HG03571 (cell line): ENCODE data around the gene ANKRD42.
"Not testable (repeated sequence)": the region's sequence is repeated elsewhere in the genome, so short reads cannot be mapped to it uniquely, and the experiment has no call there.

Experiments used
- ATAC-seq: cut with Tn5 transposase; IDR thresholded peaks from one replicate; pipeline ENCODE4 v1.9.1; 2021; ENCODE audit not compliant: unreplicated experiment

ANKRD42 gene

DNA sequence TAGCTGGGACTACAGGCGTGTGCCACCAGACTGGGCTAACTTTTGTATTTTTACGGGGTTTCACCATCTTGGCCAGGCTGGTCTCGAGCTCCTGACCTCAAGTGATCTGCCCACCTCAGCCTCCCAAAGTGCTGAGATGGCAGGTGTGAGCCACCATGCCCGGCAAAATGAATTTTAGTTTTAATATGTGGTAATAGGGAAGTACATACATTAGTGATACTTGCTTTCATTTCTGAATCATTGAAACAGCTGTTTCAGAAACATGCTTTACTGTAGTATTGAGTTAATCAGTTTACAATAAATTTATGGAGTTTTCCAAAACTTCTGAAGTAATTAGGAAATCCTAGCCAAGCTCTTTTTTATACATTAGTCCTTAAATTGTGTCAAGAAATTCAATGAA lies 21.0 kb upstream of the ANKRD42 start:
- no peak for ATAC-seq

- no peak for ATAC-seq
Measured at GRCh38 chr11:83174008-83174407, 19.5 kb upstream of the ANKRD42 start.

DNA sequence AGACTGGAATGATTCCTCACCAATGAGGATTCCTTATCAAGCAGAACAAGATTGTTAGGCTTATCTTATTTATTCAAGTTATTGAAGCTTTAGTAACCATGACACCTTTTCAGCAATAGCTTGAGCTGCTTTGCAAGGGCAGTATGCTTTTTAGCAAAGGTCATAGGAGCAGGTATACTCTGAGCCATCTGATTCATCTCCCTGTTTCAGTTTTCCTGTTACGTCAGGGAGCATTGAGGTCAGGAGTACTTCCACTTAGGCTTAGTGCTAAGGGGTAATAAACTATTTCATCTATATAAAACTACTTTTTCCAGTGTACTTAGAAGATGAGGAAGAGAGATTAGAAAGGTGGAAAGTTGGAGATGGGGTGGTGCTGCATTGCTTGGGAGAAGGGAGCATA lies 17.7 kb upstream of the ANKRD42 start:
- ATAC-seq, result no peak

GRCh38 chr11:83181815-83182214 lies 11.7 kb upstream of the ANKRD42 start:
- no peak for ATAC-seq

DNA sequence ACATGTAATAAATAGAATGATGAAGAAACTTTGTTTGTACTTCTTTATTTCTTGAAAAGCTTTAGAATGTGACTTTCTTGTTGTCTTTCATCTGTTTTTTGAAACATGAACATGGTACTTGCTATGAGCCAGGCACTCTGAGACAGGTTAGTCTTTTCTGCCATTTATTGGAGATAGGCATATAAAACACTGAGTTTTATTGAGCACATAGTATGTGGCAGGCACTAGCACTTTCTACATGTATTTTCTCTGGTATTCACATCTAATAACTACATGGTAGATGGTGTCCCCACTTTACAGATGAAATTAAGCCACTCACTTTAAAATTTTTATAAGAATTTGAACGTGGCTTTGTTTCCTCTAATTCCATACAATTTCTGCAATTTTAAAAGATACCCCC lies 7.7 kb upstream of the ANKRD42 start:
- ATAC-seq, result no peak

GRCh38 chr11:83187465-83187864 lies 6.0 kb upstream of the ANKRD42 start:
- no peak for ATAC-seq

DNA sequence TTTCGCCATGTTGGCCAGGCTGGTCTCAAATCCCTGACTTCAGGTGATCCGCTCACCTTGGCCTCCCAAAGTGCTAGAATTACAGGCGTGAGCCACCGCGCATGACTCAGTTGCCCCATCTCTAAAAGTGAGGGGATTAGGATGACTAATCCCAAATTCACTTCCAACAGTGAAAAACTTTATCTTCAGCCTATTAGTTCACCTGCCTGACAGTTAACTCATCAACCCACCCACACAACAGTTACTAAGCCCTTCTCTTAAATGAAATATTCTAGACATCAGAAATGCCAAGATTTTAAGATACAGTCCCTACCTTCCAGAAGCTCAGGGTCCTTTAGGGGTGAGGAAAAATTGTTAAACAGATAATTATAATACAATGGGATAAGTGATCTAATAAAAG lies 2.0 kb upstream of the ANKRD42 start:
- ATAC-seq, result no peak

DNA sequence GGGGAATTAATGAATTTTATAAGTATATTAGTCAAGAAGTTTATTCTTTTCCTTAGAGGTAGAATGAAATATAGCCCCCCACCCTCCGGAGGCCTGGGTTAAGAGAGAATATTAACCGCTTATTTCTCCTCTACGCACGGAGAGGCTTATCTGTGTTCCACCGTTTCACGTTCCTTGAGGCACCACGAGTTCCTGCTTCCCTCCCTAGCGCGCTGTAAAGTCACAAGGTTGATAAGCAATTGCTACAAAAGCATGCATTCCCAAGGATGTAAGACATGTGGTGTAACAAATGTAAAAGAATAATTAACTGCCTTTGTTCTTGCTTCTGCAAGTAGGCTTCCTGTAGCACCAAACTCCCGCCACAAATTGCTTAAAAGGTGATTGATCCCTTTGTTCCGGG lies 1.5 kb upstream of the ANKRD42 start:
- no peak for ATAC-seq

- ATAC-seq, result no peak
Measured at GRCh38 chr11:83192606-83193245, 786 bp upstream of the ANKRD42 start.

DNA sequence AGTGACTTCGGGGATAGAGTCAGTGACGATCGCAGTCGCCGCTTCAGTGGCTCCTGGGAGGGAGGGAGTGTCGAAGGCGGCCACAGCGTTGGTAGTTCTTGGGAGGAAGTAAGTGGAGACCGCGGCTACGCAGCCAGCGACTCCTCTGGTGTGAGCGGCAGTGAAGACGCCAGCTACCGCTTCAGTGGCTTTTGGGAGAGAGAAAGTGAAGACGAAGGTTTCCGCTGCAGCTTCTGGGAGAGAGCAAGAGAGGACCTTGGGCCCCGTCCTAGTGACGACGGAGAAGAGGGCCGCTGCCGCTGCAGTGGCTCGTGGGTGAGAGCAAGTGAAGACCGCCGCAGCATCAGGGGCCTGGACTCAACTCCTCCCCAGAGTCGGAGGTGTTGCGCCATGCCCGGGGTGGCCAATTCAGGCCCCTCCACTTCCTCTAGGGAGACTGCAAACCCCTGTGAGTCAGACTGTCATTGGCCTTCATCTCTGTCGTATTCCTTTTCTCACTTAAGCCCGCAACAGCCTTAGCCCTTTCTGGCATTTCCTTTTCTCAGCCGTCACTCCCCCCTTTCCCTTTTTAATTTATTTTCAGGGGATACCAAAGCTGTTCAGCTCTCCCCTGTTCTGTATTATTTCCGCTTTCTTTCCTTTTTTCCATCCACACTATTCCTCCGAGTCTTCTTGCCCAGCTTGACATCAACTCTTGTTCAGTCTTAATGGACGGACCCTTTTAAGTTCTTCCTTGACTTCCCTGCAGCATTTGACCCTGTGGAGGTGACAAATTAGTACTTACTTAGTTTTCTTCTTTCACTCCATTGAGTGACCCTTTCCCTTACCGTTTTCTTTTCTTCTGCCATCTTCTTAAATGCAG lies 1.0 kb downstream of the ANKRD42 start:
- peak; percentile 60 for ATAC-seq

DNA sequence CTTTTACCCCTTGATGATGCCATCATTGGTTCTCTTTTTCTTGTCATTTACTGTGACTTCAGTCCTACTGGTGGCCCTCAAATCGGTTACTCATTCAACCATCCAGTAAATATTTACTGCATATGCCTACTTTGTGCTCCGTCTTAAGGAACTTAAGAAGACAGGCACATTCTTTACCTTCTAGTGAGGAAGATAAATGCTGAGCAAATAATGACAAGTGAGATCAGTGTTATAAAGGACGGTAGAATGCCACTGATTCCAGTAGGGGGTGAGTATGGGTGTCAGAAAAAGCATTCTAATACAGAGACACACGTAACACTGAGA lies 1.6 kb downstream of the ANKRD42 start:
- ATAC-seq, result no peak

DNA sequence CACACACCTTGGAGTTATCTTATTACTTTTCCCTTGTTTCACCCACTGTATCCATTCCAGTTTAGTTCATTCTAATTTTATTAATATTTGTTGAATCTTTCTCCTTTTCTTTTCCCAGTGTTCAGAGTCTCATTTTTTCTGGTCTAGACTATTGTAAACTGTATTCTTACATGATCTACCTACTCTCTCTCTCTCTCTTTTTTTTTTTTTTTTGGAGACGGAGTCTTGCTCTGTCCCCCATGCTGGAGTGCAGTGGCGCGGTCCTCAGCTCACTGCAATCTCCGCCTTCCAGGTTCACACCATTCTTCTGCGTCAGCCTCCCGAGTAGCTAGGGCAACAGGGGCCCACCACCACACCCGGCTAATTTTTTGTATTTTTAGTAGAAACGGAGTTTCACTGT lies 2.1 kb downstream of the ANKRD42 start:
- ATAC-seq, result no peak

DNA sequence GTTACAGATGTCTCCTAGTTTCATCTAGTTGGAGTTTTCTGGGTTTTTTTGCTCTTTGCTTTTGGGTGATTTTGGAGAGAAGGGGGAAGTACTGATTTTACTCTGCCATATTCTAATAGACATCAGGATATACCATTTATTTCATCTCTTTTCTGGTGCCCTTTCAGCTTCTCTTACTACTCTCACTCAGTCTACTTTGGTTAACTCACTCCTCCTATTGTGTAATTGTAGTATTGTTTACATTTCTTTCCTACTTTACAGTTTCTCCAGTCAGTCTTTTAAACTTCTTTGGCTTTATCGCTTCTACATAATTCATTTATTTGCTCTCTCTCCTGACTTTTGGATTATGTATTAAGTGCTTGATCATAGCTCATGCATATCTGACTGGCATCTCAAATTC lies 6.5 kb downstream of the ANKRD42 start:
- no peak for ATAC-seq

- ATAC-seq, result no peak
Measured at GRCh38 chr11:83205608-83206185, 12.2 kb downstream of the ANKRD42 start.

GRCh38 chr11:83206221-83206620 lies 12.7 kb downstream of the ANKRD42 start:
- no peak for ATAC-seq

GRCh38 chr11:83206771-83207382 lies 13.4 kb downstream of the ANKRD42 start:
- not testable (repeated sequence) for ATAC-seq

DNA sequence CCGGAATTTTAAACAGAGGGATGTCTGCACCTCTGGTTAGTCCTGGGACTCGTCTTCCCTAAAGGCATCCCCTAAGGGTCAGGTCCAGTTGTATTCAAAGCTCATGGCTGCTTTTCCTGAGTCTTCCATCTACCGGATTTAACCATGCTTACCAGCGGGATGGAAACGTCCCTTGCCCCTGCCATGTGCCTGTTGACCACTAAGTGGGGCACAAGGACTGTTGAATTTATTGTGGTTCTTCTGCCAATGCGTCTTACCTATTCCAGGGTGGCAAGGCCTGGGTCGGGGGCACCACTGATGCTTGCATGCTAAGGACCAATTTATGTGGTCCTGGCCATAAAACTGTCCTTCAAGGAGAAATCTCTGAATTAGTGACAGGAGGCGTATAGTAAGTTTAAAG lies 25.6 kb downstream of the ANKRD42 start:
- no peak for ATAC-seq

DNA sequence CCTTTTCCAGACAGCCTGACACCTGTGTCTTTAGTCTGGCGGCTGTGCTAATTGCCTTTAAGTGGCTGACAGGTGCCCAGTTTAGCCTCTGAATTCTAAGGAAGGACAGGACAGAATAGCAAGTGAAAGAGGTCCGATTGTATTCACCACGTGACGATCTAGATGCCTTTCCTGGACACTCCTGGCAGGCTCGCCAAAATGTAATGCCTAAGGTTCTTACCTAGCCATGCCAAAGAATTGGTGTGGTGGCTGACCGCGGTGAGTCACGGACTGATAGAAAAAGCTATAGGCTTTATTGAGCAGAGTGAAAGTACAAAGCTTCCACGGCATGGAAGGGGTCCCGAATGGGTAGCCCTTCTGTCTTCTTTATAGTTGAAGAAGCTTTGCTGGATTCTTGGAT lies 26.7 kb downstream of the ANKRD42 start:
- no peak for ATAC-seq

GRCh38 chr11:83221694-83222093 lies 28.2 kb downstream of the ANKRD42 start:
- ATAC-seq, result no peak

DNA sequence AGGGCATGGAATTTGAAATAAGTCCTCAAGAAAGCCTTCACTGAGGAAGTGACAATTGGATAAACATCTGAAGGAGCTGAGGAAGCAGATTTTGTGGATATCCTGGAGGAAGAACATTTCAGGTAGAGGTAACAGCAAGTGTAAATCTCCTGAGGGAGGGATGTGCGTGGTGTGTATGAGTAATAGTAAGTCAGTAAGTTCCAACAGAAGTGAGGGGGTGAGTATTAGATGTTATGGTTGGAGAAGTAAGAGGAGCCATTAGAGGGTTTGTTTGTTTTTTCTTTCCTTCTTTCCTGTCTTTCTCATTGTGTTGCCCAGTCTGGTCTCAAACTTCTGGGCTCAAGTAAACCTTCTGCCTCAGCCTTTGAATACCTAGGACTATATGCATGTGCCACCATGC lies 29.0 kb downstream of the ANKRD42 start:
- ATAC-seq, result no peak

GRCh38 chr11:83223457-83223856 lies 29.9 kb downstream of the ANKRD42 start:
- no peak for ATAC-seq

- no peak for ATAC-seq
Measured at GRCh38 chr11:83235825-83236224, 42.3 kb downstream of the ANKRD42 start.
